ENCODE measurements around the gene SPDYC.

SPDYC gene

DNA sequence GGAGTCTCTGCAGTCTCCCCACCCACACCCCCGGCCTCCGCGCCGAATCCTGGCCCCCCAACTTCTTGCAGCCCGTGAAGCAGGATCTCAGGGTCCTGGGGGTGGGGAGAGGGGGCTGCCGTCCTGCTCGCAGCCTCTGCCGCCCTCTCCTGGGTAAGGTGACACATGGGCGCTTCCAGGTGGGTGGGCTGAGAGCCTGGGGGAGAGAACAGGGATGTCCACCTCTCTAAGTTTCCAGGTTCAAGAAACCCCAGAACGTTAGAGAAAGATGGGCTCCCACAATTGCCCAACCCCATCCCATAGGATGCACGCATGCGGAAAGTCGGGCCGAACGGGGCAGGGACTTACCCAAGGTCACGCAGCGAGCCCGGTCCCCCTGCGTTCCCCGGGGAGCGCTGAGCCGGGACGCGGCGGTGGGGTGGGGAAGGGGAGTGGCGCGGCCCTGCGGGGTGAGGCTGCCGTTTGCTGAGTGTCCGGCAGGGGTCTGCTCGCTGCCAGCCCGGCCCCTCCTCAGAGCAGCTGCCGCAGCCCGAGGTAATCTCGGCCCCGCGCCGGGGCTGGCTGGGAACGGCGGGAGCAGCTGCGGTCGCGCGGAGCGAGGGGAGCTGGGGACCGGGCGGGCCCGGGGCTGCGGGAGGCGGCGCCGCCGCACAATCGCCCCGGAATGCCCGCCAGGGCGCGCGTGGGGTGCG is 11.0 kb downstream of the SPDYC start:
- DNase-seq (ENCODE audit: low read depth), result peak; percentile 87
- TF ChIP-seq POLR2A (IDR thresholded peaks at IDR 0.05; ENCODE audit: extremely low read depth, insufficient read length), result no peak
- 0 out of 2 replicates have a peak, but pooled peaks have one; percentile 6 for TF ChIP-seq MYC (IDR thresholded peaks at IDR 0.05; ENCODE audit: low read depth, low read length)
- TF ChIP-seq, protein P1, sequence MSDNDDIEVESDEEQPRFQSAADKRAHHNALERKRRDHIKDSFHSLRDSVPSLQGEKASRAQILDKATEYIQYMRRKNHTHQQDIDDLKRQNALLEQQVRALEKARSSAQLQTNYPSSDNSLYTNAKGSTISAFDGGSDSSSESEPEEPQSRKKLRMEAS (IDR thresholded peaks at IDR 0.05; ENCODE audit: low read depth, low read length), result no peak
- TF ChIP-seq, protein P2, sequence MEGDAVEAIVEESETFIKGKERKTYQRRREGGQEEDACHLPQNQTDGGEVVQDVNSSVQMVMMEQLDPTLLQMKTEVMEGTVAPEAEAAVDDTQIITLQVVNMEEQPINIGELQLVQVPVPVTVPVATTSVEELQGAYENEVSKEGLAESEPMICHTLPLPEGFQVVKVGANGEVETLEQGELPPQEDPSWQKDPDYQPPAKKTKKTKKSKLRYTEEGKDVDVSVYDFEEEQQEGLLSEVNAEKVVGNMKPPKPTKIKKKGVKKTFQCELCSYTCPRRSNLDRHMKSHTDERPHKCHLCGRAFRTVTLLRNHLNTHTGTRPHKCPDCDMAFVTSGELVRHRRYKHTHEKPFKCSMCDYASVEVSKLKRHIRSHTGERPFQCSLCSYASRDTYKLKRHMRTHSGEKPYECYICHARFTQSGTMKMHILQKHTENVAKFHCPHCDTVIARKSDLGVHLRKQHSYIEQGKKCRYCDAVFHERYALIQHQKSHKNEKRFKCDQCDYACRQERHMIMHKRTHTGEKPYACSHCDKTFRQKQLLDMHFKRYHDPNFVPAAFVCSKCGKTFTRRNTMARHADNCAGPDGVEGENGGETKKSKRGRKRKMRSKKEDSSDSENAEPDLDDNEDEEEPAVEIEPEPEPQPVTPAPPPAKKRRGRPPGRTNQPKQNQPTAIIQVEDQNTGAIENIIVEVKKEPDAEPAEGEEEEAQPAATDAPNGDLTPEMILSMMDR (IDR thresholded peaks at IDR 0.05; ENCODE audit: low read depth, low read length), result peak; percentile 34
- H3K4me3 ChIP-seq (ENCODE audit: low read depth, low read length), result peak overlapping the region; percentile 88

DNA sequence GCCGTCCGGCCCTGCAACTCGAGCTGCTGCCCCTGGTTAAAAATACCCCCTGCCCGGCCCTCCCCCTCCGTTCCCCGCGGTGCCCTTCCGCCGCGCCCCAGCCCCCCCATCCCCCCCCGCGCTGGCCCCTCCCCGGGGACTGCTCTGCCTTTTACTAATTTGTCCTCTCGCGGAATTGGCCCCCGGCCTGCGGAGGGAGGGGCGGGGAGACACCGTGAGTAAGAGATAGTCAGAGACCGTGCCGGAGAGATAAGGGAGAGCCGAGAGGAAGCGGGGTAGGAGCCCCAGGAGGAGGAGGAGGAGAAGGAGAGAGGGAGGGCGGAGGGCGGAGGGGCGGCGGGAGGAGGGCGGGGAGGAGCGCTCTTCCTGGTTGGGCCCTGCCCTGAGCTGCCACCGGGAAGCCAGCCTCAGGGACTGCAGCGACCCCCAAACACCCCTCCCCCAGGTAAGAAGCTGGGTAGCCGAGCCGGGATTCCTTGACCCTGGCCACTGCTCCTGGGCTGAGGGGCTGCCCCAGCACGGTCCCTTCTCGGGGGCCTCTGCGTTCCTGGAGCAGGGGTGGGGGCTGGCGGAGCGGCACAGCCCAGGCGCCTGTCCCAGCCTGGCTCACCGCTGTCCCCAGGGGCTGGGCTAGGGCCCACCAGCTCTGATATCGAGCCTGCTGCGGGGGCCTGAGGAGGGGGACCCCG is 11.7 kb downstream of the SPDYC start, which contains the start of gene CAPN1:
TSS of gene CAPN1 (plus strand) at position 360 of the 689 bp plus-strand sequence. CDS start 774 bp downstream, outside the sequence.
- TF ChIP-seq MYC (IDR thresholded peaks at IDR 0.05; ENCODE audit: low read depth, low read length) (no peak; the same call in 1 of the 2 replicates), POLR2A (IDR thresholded peaks at IDR 0.05; ENCODE audit: extremely low read depth, insufficient read length) (no peak)
- TF ChIP-seq, protein P1 (IDR thresholded peaks at IDR 0.05; ENCODE audit: low read depth, low read length), result no peak
- TF ChIP-seq, protein P2 (IDR thresholded peaks at IDR 0.05; ENCODE audit: low read depth, low read length), result no peak
- peak within 1 kb of the TSS; percentile 88 for H3K4me3 ChIP-seq (ENCODE audit: low read depth, low read length)
- DNase-seq (ENCODE audit: low read depth), result peak; percentile 97

DNA sequence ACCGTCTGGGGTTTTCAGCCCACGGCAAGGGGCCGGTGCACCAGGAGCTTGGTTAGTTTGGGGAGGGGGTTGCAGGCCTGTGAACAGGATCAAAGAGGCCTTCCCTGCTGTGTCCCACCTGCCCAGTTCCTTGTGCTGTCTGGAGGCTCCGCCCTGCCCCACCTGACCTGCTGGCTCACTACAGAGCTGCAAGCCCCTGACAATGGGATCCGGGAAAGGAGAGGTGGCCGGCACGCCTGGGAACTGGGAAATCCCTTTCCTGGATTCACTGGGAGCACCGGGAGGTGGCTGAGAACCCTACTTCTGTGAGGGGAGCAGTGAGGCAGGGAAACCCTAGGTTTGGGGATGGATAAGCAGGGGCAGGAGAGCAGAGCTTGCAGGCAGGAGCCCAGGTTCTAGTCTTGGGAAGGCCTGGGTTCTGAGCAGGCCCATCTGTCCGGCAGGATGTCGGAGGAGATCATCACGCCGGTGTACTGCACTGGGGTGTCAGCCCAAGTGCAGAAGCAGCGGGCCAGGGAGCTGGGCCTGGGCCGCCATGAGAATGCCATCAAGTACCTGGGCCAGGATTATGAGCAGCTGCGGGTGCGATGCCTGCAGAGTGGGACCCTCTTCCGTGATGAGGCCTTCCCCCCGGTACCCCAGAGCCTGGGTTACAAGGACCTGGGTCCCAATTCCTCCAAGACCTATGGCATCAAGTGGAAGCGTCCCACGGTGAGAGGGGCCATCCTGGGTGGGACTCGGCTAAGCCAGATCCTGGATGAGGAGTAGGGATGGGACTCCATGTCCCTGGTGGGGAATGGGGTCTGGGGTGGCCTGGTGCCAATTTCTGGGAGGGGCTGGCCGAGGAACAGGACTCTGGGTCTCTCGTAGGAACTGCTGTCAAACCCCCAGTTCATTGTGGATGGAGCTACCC is 12.5 kb downstream of the SPDYC start:
- no peak for DNase-seq (ENCODE audit: low read depth)
- TF ChIP-seq, protein P2 (IDR thresholded peaks at IDR 0.05; ENCODE audit: low read depth, low read length), result no peak
- TF ChIP-seq, protein P1 (IDR thresholded peaks at IDR 0.05; ENCODE audit: low read depth, low read length), result no peak
- TF ChIP-seq MYC (IDR thresholded peaks at IDR 0.05; ENCODE audit: low read depth, low read length) (no peak), POLR2A (IDR thresholded peaks at IDR 0.05; ENCODE audit: extremely low read depth, insufficient read length) (no peak)
- peak overlapping the region; percentile 88 for H3K4me3 ChIP-seq (ENCODE audit: low read depth, low read length)

DNA sequence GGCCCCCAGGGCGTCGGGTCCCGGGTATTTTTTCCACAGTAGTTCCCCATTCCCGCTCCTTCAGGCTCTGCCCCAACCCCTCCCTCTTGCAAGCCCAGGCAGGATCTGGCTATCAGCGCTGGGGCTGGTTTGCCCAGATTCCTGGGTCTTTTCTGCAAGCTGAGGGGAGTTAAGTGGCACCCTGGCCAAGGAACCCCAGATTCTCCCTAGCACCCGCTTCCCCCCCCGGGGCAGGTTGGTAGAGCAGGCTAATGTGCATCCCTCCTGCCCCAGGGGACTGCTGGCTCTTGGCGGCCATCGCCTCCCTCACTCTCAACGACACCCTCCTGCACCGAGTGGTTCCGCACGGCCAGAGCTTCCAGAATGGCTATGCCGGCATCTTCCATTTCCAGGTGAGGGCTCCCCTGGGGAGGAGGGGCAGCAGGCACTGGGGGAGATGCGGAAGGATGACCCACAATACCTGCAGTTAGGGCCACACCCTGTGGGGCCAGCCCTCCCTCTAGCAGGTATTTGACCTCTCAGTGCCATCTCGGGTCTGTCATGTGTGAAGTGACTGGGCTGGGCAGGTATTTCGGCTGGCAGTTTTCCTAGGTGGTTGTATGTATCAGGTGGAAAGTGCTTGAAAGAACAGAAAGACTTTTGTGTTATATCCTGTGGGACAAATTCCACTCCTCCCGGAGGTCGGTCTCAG is 13.3 kb downstream of the SPDYC start:
- DNase-seq (ENCODE audit: low read depth), result no peak
- H3K4me3 ChIP-seq (ENCODE audit: low read depth, low read length), result peak overlapping the region; percentile 88

More for the DNA sequence above, 13.3 kb downstream of the SPDYC start:
- TF ChIP-seq POLR2A (IDR thresholded peaks at IDR 0.05; ENCODE audit: extremely low read depth, insufficient read length) (no peak), MYC (IDR thresholded peaks at IDR 0.05; ENCODE audit: low read depth, low read length) (no peak)
- TF ChIP-seq, protein P2 (IDR thresholded peaks at IDR 0.05; ENCODE audit: low read depth, low read length), result no peak
- TF ChIP-seq, protein P1 (IDR thresholded peaks at IDR 0.05; ENCODE audit: low read depth, low read length), result no peak

Measured in NB4 (cell line).